ENCODE measurements around the gene KRT7. TPM values are rescaled to one million over a fixed set of nuclear protein-coding genes. Genes with fewer than 3 reads are reported as not detected.

KRT7 gene
- total RNA-seq, 1 donor from 2014 or later, result 11.6 TPM

GRCh38 chr12:52293926-52294325 is 60.9 kb downstream of the KRT7 start:
- no peak overlapping the region for H3K4me3 Mint-ChIP-seq (ENCODE audit: low read depth)
- H3K36me3 Mint-ChIP-seq (ENCODE audit: insufficient read depth), result no peaks in the 10 kb centered on the region
- peaks cover 61% of the 10 kb centered on the region for H3K27me3 Mint-ChIP-seq
- H3K9me3 Mint-ChIP-seq (ENCODE audit: low read depth), result no peaks in the 10 kb centered on the region
- DNase-seq (ENCODE audit: low spot score, unreplicated experiment), result no peak
- no peak for TF ChIP-seq CTCF (IDR thresholded peaks at IDR 0.05; ENCODE audit: unreplicated experiment)
- H3K4me1 Mint-ChIP-seq (ENCODE audit: low read depth), result no peaks in the 10 kb centered on the region
- no peak overlapping the region for H3K27ac Mint-ChIP-seq

- peaks cover 70% of the 10 kb centered on the region for H3K27me3 Mint-ChIP-seq
- no peaks in the 10 kb centered on the region for H3K9me3 Mint-ChIP-seq (ENCODE audit: low read depth)
- H3K27ac Mint-ChIP-seq, result no peak overlapping the region
- TF ChIP-seq CTCF (IDR thresholded peaks at IDR 0.05; ENCODE audit: unreplicated experiment), result no peak
- H3K4me3 Mint-ChIP-seq (ENCODE audit: low read depth), result no peak overlapping the region
- H3K36me3 Mint-ChIP-seq (ENCODE audit: insufficient read depth), result no peaks in the 10 kb centered on the region
- H3K4me1 Mint-ChIP-seq (ENCODE audit: low read depth), result no peaks in the 10 kb centered on the region
- DNase-seq (ENCODE audit: low spot score, unreplicated experiment), result no peak
Observed at GRCh38 chr12:52294803-52295202, 61.8 kb downstream of the KRT7 start.

GRCh38 chr12:52295663-52296062 is 62.6 kb downstream of the KRT7 start:
- no peak for DNase-seq (ENCODE audit: low spot score, unreplicated experiment)
- H3K27ac Mint-ChIP-seq, result no peak overlapping the region
- H3K9me3 Mint-ChIP-seq (ENCODE audit: low read depth), result no peaks in the 10 kb centered on the region
- H3K4me3 Mint-ChIP-seq (ENCODE audit: low read depth), result no peak overlapping the region
- peaks cover 76% of the 10 kb centered on the region for H3K27me3 Mint-ChIP-seq
- H3K4me1 Mint-ChIP-seq (ENCODE audit: low read depth), result no peaks in the 10 kb centered on the region
- H3K36me3 Mint-ChIP-seq (ENCODE audit: insufficient read depth), result no peaks in the 10 kb centered on the region
- no peak for TF ChIP-seq CTCF (IDR thresholded peaks at IDR 0.05; ENCODE audit: unreplicated experiment)

- H3K27me3 Mint-ChIP-seq, result peaks cover 81% of the 10 kb centered on the region
- H3K36me3 Mint-ChIP-seq (ENCODE audit: insufficient read depth), result no peaks in the 10 kb centered on the region
- no peaks in the 10 kb centered on the region for H3K4me1 Mint-ChIP-seq (ENCODE audit: low read depth)
- no peak for DNase-seq (ENCODE audit: low spot score, unreplicated experiment)
- no peak for TF ChIP-seq CTCF (IDR thresholded peaks at IDR 0.05; ENCODE audit: unreplicated experiment)
- no peaks in the 10 kb centered on the region for H3K9me3 Mint-ChIP-seq (ENCODE audit: low read depth)
- no peak overlapping the region for H3K27ac Mint-ChIP-seq
- no peak overlapping the region for H3K4me3 Mint-ChIP-seq (ENCODE audit: low read depth)
Observed at GRCh38 chr12:52296572-52297215, 63.7 kb downstream of the KRT7 start.

Other genes starting within 250 kb of the KRT7 start
- gene TAMALIN, start 226.3 kb upstream of the KRT7 start, total RNA-seq, result 12.5 and 15.5 TPM in 2 replicates
- gene NR4A1, start 181.8 kb upstream of the KRT7 start, total RNA-seq, result 21.7 and 22.8 TPM in 2 replicates
- 23.5 and 26.4 TPM in 2 replicates for gene ATG101, start 163.3 kb upstream of the KRT7 start, total RNA-seq
- gene SMIM41, start 153.5 kb upstream of the KRT7 start, total RNA-seq, result not detected in 2 replicates
- 0.07 and 0.20 TPM in 2 replicates for gene KRT80, start 41.2 kb upstream of the KRT7 start, total RNA-seq
- not detected in 2 replicates for gene KRT86, start 41.4 kb downstream of the KRT7 start, total RNA-seq
- not detected in 2 replicates for gene KRT81, start 58.3 kb downstream of the KRT7 start, total RNA-seq
- gene KRT83, start 88.2 kb downstream of the KRT7 start, total RNA-seq, result not detected in 2 replicates
- not detected in 2 replicates for gene KRT85, start 134.2 kb downstream of the KRT7 start, total RNA-seq
- not detected in 2 replicates for gene KRT84, start 152.4 kb downstream of the KRT7 start, total RNA-seq
- gene KRT82, start 173.1 kb downstream of the KRT7 start, total RNA-seq, result not detected in 2 replicates
- gene KRT75, start 201.1 kb downstream of the KRT7 start, total RNA-seq, result not detected in 2 replicates
- not detected in 2 replicates for gene KRT6B, start 218.9 kb downstream of the KRT7 start, total RNA-seq
- gene KRT6C, start 240.6 kb downstream of the KRT7 start, total RNA-seq, result not detected in 2 replicates

Measured in progenitor cell of endocrine pancreas (in vitro differentiated cells).